Body of pancreas (tissue), 4 donors: ENCODE data around the gene TM2D3.

Experiments used
- POLR2A ChIP-seq, 3 donors: fragments of 450-650 bp; IDR thresholded peaks; one replicate each; pipeline ENCODE4 v1.6.1; 2016; ENCODE audit warnings: antibody characterized with exemption in 3 of 3, mild to moderate bottlenecking in 2 of 3
- TF ChIP-seq, protein P1 (sequence below), 7 experiments: fragments of 450-650 bp in 4 of 7; fragments of 200-600 bp in 3 of 7; sonication (generic) in 3 of 7; IDR thresholded peaks; one replicate each; pipeline ENCODE4 v1.5.1; 2016 to 2019; ENCODE audit warnings: antibody characterized with exemption in 7 of 7

DNA sequence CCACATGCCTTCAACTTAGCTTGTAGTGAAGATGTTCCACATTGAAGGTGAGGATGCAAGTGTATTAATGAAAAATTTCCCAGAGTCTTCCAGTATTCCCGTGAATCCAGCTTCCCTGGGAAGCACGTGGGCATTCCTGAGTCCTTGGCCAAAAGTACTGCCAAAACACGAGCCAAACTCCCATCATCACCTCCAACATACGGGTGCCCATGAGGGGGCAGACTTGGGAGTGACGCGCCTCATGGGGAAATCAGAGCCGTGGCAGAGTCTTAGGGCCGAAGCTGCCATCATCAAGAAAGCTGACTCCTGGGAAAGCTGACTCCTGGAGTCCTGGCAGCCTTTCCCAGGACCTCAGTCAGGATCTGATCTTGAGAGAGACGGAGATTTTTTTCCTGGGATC, 20.1 kb upstream of the TM2D3 start:
- no peak for TF ChIP-seq POLR2A (IDR thresholded peaks at IDR 0.05)
- TF ChIP-seq, protein P1, sequence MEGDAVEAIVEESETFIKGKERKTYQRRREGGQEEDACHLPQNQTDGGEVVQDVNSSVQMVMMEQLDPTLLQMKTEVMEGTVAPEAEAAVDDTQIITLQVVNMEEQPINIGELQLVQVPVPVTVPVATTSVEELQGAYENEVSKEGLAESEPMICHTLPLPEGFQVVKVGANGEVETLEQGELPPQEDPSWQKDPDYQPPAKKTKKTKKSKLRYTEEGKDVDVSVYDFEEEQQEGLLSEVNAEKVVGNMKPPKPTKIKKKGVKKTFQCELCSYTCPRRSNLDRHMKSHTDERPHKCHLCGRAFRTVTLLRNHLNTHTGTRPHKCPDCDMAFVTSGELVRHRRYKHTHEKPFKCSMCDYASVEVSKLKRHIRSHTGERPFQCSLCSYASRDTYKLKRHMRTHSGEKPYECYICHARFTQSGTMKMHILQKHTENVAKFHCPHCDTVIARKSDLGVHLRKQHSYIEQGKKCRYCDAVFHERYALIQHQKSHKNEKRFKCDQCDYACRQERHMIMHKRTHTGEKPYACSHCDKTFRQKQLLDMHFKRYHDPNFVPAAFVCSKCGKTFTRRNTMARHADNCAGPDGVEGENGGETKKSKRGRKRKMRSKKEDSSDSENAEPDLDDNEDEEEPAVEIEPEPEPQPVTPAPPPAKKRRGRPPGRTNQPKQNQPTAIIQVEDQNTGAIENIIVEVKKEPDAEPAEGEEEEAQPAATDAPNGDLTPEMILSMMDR (IDR thresholded peaks at IDR 0.05) = no peak
